Transverse colon (tissue), 4 donors: Measurements from ENCODE around the gene PDPN. TPM values are rescaled to one million over a fixed set of nuclear protein-coding genes. Genes with fewer than 3 reads are reported as not detected.

Experiments
- DNase-seq: peaks from one replicate; pipeline ENCODE4 v3.0.0-alpha.2; 2019
- H3K27ac ChIP-seq, 4 donors: fragments of 200-600 bp; sonication (generic); 2 replicates each; pipeline ENCODE4 v1.5.1; 2016 to 2018; ENCODE audit warnings: inconsistent platforms in 4 of 4
- H3K27me3 ChIP-seq: fragments of 200-600 bp; sonication (generic); 2 replicates; pipeline ENCODE4 v1.5.1; 2017; ENCODE audit warnings: inconsistent platforms
- H3K36me3 ChIP-seq, 4 donors: fragments of 200-600 bp; sonication (generic); 2 replicates each; pipeline ENCODE4 v1.5.1; 2017 to 2019; ENCODE audit warnings: inconsistent platforms in 4 of 4
- H3K4me1 ChIP-seq, 4 donors: fragments of 200-600 bp; sonication (generic); 2 replicates each; pipeline ENCODE4 v1.5.1; 2017 to 2020; ENCODE audit warnings: inconsistent platforms in 4 of 4
- H3K4me3 ChIP-seq, 4 donors: fragments of 200-600 bp; sonication (generic); 1 replicate in 1 of 4; 2 replicates in 3 of 4; pipeline versions ENCODE4 v1.5.1 to v1.6.1; 2017 to 2019; ENCODE audit warnings: inconsistent platforms in 4 of 4
- H3K9me3 ChIP-seq, 2 donors: fragments of 200-600 bp; sonication (generic); 2 replicates each; pipeline ENCODE4 v1.5.1; 2017 to 2019; ENCODE audit warnings: inconsistent platforms in 2 of 2
- EP300 ChIP-seq: sonication (generic); formaldehyde crosslinking; IDR thresholded peaks from one replicate; pipeline ENCODE4 v1.6.1; 2017; ENCODE audit warnings: antibody characterized with exemption, low read depth
- POLR2A ChIP-seq: fragments of 450-650 bp; IDR thresholded peaks from one replicate; pipeline ENCODE4 v1.6.1; 2016; ENCODE audit warnings: antibody characterized with exemption, mild to moderate bottlenecking, moderate library complexity
- POLR2AphosphoS5 ChIP-seq, 3 donors: sonication (generic); formaldehyde crosslinking; IDR thresholded peaks; one replicate each; pipeline ENCODE4 v1.6.1; 2016; ENCODE audit warnings: antibody characterized with exemption in 3 of 3
- WGBS, 2 donors: methylation state at CpG; one replicate each; pipeline ENCODE4 v1.1.5; 2018; ENCODE audit warnings: low coverage in 1 of 2; 5-methylcytosine and 5-hydroxymethylcytosine counted together
- in situ Hi-C, 4 donors: fragments of 200-750 bp; cut with MboI; loops; one replicate each; pipeline versions ENCODE4 v1.15.0 to v1.15.1; 2017; ENCODE audit warnings: low sequenced_read_pairs in 3 of 4, low pct_ligation_motif_present in 1 of 4, low pct_unique_long_range_greater_than_20kb in 1 of 4
- intact Hi-C: fragments of 100-400 bp; cut with DNase I; formaldehyde crosslinking; loops from one replicate; pipeline ENCODE4 v1.15.1; 2023; ENCODE audit warnings: low total_unique reads
- total RNA-seq, 4 donors: library from RNA; depleted of rRNA; stranded (reverse); fragments of >200 nt; gene quantifications; one replicate each; pipeline ENCODE4 v1.1.0, GENCODE V29; 2016
- TF ChIP-seq, protein P1 (sequence below), 5 experiments: fragments of 200-600 bp in 3 of 5; fragments of 450-650 bp in 2 of 5; sonication (generic) in 3 of 5; IDR thresholded peaks; 1 replicate in 2 of 5; 2 replicates in 3 of 5; pipeline ENCODE4 v1.5.1; 2016 to 2017; ENCODE audit warnings: antibody characterized with exemption in 5 of 5, inconsistent platforms in 3 of 5, mild to moderate bottlenecking in 2 of 5, moderate library complexity in 1 of 5

The PDPN gene
- total RNA-seq, 4 donors from 2014 or later: 3.4 to 11.7 (median 5.6) TPM

- Histone ChIP-seq H3K9me3 (no peaks in the 10 kb centered on the region), H3K4me3 (no peak overlapping the region), H3K27ac (no peak overlapping the region), H3K4me1 (no peaks in the 10 kb centered on the region), H3K36me3 (no peaks in the 10 kb centered on the region), H3K27me3 (no peaks in the 10 kb centered on the region)
- in situ Hi-C loops: no loop called here
- WGBS, 2 donors: 61% methylated on average over 3 of the region's 3 CpGs; no CpG with 5 or more reads in 1 of the 2 donors
- no peak for DNase-seq
- intact Hi-C loops: no loop called here
- TF ChIP-seq, protein P1, sequence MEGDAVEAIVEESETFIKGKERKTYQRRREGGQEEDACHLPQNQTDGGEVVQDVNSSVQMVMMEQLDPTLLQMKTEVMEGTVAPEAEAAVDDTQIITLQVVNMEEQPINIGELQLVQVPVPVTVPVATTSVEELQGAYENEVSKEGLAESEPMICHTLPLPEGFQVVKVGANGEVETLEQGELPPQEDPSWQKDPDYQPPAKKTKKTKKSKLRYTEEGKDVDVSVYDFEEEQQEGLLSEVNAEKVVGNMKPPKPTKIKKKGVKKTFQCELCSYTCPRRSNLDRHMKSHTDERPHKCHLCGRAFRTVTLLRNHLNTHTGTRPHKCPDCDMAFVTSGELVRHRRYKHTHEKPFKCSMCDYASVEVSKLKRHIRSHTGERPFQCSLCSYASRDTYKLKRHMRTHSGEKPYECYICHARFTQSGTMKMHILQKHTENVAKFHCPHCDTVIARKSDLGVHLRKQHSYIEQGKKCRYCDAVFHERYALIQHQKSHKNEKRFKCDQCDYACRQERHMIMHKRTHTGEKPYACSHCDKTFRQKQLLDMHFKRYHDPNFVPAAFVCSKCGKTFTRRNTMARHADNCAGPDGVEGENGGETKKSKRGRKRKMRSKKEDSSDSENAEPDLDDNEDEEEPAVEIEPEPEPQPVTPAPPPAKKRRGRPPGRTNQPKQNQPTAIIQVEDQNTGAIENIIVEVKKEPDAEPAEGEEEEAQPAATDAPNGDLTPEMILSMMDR (IDR thresholded peaks at IDR 0.05): no peak
- TF ChIP-seq POLR2A: no peak
- no peak for TF ChIP-seq EP300
- no peak for TF ChIP-seq POLR2AphosphoS5 (IDR thresholded peaks at IDR 0.05)
These were observed 34.1 kb upstream of the PDPN start for GRCh38 chr1:13549521-13549920.

DNA sequence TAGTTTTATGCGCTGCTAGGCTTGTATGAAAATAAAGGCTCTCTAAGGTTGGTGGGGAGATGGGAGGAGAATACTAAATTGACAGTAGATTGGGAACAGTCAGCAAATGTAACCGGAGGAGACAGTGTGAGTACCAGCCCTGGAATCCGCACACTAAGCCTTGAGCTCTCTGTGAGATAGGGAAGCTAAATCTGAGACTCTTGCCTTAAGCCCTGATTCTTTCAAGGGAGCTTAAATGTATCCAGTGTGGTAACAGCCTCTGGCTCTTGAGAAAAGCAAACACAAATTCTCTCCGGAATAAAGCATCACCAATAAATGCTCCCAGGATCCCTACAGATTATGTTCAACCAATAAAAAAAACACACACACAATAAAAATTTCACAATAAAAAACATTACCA lies 33.0 kb upstream of the PDPN start:
- no peak for DNase-seq
- no peak overlapping the region for H3K4me3 ChIP-seq
- no peaks in the 10 kb centered on the region for H3K9me3 ChIP-seq
- H3K4me1 ChIP-seq: no peaks in the 10 kb centered on the region
- intact Hi-C loops (no loop called here), in situ Hi-C loops (no loop called here)
- no peaks in the 10 kb centered on the region for H3K27me3 ChIP-seq
- no peak overlapping the region for H3K27ac ChIP-seq
- WGBS, 2 donors: 51 to 64% methylated on average over 3 to 4 of the region's 4 CpGs
- no peaks in the 10 kb centered on the region for H3K36me3 ChIP-seq
- TF ChIP-seq POLR2AphosphoS5 (IDR thresholded peaks at IDR 0.05) (no peak), EP300 (no peak), POLR2A (no peak)
- TF ChIP-seq, protein P1 (IDR thresholded peaks at IDR 0.05): no peak

GRCh38 chr1:13554798-13555197 lies 28.8 kb upstream of the PDPN start:
- Histone ChIP-seq H3K36me3 (no peaks in the 10 kb centered on the region), H3K9me3 (no peaks in the 10 kb centered on the region), H3K4me1 (no peaks in the 10 kb centered on the region), H3K27me3 (no peaks in the 10 kb centered on the region), H3K27ac (no peak overlapping the region), H3K4me3 (no peak overlapping the region)
- 96% methylated on average over 28 of the region's 28 CpGs; no CpG with 5 or more reads in 1 of the 2 donors for WGBS, 2 donors
- intact Hi-C loops: no loop called here
- no peak for DNase-seq
- in situ Hi-C loops: no loop called here
- no peak for TF ChIP-seq POLR2AphosphoS5 (IDR thresholded peaks at IDR 0.05)
- TF ChIP-seq EP300: no peak
- TF ChIP-seq, protein P1 (IDR thresholded peaks at IDR 0.05): no peak

DNA sequence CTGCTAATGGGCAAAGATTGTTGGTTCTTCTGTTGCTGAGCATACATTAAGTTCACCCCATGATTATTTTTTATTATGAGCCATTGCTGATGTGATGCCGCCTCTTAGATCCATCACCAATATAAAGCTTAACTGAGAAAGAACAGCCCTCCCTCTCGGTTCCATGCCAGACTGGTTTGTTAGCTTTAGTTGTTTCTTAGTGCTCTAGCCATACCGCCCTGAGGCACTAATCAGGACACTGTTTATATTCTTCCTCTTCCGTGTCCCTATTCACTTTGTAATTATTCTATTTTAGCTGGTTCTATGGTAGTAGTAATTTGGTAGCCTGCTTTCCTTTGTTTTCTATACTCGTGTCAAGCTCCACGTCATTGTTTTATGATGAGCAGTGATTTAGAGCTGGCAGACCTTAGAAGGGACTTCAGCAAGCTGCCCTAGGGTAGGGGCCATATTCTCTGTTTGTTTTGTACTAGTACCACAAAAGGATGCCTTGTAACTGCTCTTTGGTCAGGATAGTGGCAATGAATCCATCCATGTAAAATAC lies 27.3 kb upstream of the PDPN start:
- Histone ChIP-seq H3K27me3 (no peaks in the 10 kb centered on the region), H3K27ac (no peak overlapping the region), H3K4me3 (no peak overlapping the region), H3K36me3 (no peaks in the 10 kb centered on the region), H3K9me3 (no peaks in the 10 kb centered on the region), H3K4me1 (no peaks in the 10 kb centered on the region)
- intact Hi-C loops: no loop called here
- in situ Hi-C loops: no loop called here
- TF ChIP-seq POLR2A: no peak
- TF ChIP-seq, protein P1 (IDR thresholded peaks at IDR 0.05): no peak
- no peak for TF ChIP-seq EP300
- no peak for TF ChIP-seq POLR2AphosphoS5 (IDR thresholded peaks at IDR 0.05)
- 34 to 47% methylated on average over 5 to 6 of the region's 6 CpGs for WGBS, 2 donors
- no peak for DNase-seq
